Keratinocyte (primary cell): ENCODE data around the gene GPC3. TPM values are rescaled to one million over a fixed set of nuclear protein-coding genes. Genes with fewer than 3 reads are reported as not detected.

ENCODE experiments used
- DNase-seq: peaks from one replicate; pipeline ENCODE4 v3.0.0-alpha.2; 2011; ENCODE audit warnings: low read depth, missing footprints, low spot score
- FAIRE-seq: peaks from 2 replicates; lab custom pipeline; 2011; peaks lifted over from hg19 to GRCh38; lab: Jason Lieb, UNC
- H2AFZ ChIP-seq: 2 replicates; pipeline ENCODE4 v1.6.0; 2012; ENCODE audit warnings: low read length, control low read depth, inconsistent platforms; ENCODE audit not compliant: control insufficient read depth
- H3K27ac ChIP-seq: 2 replicates; pipeline ENCODE4 v1.5.1; 2011; ENCODE audit warnings: low read length; ENCODE audit not compliant: control insufficient read depth, insufficient read depth
- H3K27me3 ChIP-seq: 3 replicates; pipeline ENCODE4 v1.6.0; 2011; ENCODE audit warnings: low read length; ENCODE audit not compliant: control insufficient read depth, insufficient read depth; ENCODE audit errors: extremely low read depth
- H3K36me3 ChIP-seq, 2 experiments: 2 replicates in 1 of 2; 3 replicates in 1 of 2; pipeline ENCODE4 v1.5.1; 2011; ENCODE audit warnings: low read length in 2 of 2, mild to moderate bottlenecking in 1 of 2; ENCODE audit not compliant: control insufficient read depth in 2 of 2, insufficient read depth in 2 of 2; ENCODE audit errors: extremely low read depth in 1 of 2
- H3K4me1 ChIP-seq: 3 replicates; pipeline ENCODE4 v1.5.1; 2011; ENCODE audit warnings: low read length; ENCODE audit not compliant: control insufficient read depth, insufficient read depth; ENCODE audit errors: extremely low read depth
- H3K4me2 ChIP-seq: 3 replicates; pipeline ENCODE4 v1.6.0; 2011; ENCODE audit warnings: low read depth, low read length; ENCODE audit not compliant: control insufficient read depth, insufficient read depth; ENCODE audit errors: extremely low read depth
- H3K4me3 ChIP-seq, 3 experiments: fragments of 200-600 bp in 1 of 3; sonication (generic) in 1 of 3; 2 replicates in 2 of 3; 3 replicates in 1 of 3; pipeline ENCODE4 v1.5.1; 2011 to 2016; ENCODE audit warnings: low read length in 3 of 3, mild to moderate bottlenecking in 3 of 3, control low read depth in 2 of 3, inconsistent platforms in 1 of 3, low read depth in 1 of 3, mixed read lengths in 1 of 3, mixed run types in 1 of 3, moderate library complexity in 1 of 3; ENCODE audit not compliant: control insufficient read depth in 2 of 3, insufficient read depth in 2 of 3; ENCODE audit errors: extremely low read depth in 1 of 3
- H3K79me2 ChIP-seq: 2 replicates; pipeline ENCODE4 v1.6.0; 2012; ENCODE audit warnings: low read length; ENCODE audit not compliant: control insufficient read depth, insufficient read depth
- H3K9ac ChIP-seq: 3 replicates; pipeline ENCODE4 v1.6.0; 2011; ENCODE audit warnings: low read length; ENCODE audit not compliant: control insufficient read depth, insufficient read depth; ENCODE audit errors: extremely low read depth
- H3K9me1 ChIP-seq: 3 replicates; pipeline ENCODE4 v1.6.0; 2011; ENCODE audit warnings: low read length; ENCODE audit not compliant: control insufficient read depth, insufficient read depth; ENCODE audit errors: extremely low read depth
- H3K9me3 ChIP-seq: 2 replicates; pipeline ENCODE4 v1.5.1; 2012; ENCODE audit warnings: low read depth, low read length; ENCODE audit not compliant: control insufficient read depth
- H4K20me1 ChIP-seq: 3 replicates; pipeline ENCODE4 v1.6.0; 2011; ENCODE audit warnings: low read length; ENCODE audit not compliant: control insufficient read depth, insufficient read depth; ENCODE audit errors: extremely low read depth
- EZH2 ChIP-seq: IDR thresholded peaks from one replicate; pipeline ENCODE4 v1.6.1; 2012; ENCODE audit warnings: inconsistent platforms, mild to moderate bottlenecking, low read length, moderate library complexity
- dilution Hi-C: fragments of 300-500 bp; cut with MboI; formaldehyde crosslinking; loops from one replicate; pipeline ENCODE4 v1.7.0; 2020; ENCODE audit warnings: low sequenced_read_pairs; ENCODE audit not compliant: extremely low pct_ligation_motif_present
- polyA plus RNA-seq, 5 experiments: library from polyadenylated mRNA; depleted of rRNA in 3 of 5; stranded (reverse) in 3 of 5; stranded (forward) in 1 of 5; unstranded in 1 of 5; fragments of >200 nt; gene quantifications; 1 replicate in 1 of 5; 2 replicates in 3 of 5; 3 replicates in 1 of 5; pipeline versions ENCODE4 v1.2.1 to v1.2.3, GENCODE V29; 2011 to 2012; ENCODE audit warnings: missing spikeins in 2 of 5, low read depth in 1 of 5, low replicate concordance in 1 of 5
- TF ChIP-seq, protein P1 (sequence below), 3 experiments: IDR thresholded peaks in 1 of 3; conservative IDR thresholded peaks in 1 of 3; optimal IDR thresholded peaks in 1 of 3; 2 replicates in 2 of 3; 3 replicates in 1 of 3; pipeline versions ENCODE3 to v1.5.1; 2011; ENCODE audit warnings: low read length in 3 of 3, mild to moderate bottlenecking in 3 of 3, moderate library complexity in 2 of 3, control low read depth in 1 of 3, inconsistent platforms in 1 of 3; ENCODE audit not compliant: insufficient read depth in 2 of 3; ENCODE audit errors: extremely low read depth in 1 of 3

The GPC3 gene
- polyA plus RNA-seq, 1 donor (not counting 4 experiments of a cell fraction or from before 2014, with no cell fraction given) = 0.03 TPM

DNA sequence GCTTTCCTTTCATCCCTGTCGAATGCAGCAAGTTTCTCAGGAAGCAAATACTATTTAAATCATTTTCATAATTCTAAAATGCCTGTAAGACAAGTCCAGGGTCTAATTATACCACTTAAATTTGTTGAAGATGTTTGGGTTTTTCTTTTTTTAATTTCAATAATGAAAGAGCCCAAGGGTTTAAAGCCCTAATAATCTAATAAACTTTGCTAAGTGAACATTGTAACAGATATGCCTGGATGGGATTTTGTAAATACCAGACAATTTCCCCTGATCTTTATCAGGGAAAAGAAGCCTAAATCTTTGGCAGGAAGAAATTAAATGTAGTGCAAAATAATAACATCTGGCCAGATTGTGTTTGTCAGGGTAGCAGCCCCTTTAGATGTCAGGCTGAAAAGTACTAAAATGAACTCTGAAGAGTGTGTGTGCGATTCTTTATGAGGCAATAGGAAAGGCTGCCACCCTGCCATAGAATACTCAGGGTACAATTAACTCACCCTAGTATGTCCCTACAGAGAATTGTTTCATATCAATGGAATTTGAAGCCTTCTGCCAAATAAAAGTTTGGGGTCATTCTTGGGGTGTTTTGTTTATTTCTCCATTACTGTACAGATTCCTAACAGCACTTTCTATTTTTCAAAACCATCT is 45.6 kb downstream of the GPC3 start:
- FAIRE-seq = no peak
- Histone ChIP-seq H3K9ac (no peak overlapping the region), H3K27ac (no peak overlapping the region), H3K9me1 (no peaks in the 10 kb centered on the region), H3K4me2 (no peak overlapping the region), H3K36me3 (no peaks in the 10 kb centered on the region), H2AFZ (no peak overlapping the region), H3K9me3 (no peaks in the 10 kb centered on the region), H4K20me1 (no peaks in the 10 kb centered on the region), H3K4me1 (no peaks in the 10 kb centered on the region), H3K4me3 (no peak overlapping the region), H3K27me3 (no peaks in the 10 kb centered on the region), H3K79me2 (no peaks in the 10 kb centered on the region)
- dilution Hi-C loops = no loop called here
- no peak for DNase-seq
- no peak for TF ChIP-seq EZH2
- TF ChIP-seq, protein P1, sequence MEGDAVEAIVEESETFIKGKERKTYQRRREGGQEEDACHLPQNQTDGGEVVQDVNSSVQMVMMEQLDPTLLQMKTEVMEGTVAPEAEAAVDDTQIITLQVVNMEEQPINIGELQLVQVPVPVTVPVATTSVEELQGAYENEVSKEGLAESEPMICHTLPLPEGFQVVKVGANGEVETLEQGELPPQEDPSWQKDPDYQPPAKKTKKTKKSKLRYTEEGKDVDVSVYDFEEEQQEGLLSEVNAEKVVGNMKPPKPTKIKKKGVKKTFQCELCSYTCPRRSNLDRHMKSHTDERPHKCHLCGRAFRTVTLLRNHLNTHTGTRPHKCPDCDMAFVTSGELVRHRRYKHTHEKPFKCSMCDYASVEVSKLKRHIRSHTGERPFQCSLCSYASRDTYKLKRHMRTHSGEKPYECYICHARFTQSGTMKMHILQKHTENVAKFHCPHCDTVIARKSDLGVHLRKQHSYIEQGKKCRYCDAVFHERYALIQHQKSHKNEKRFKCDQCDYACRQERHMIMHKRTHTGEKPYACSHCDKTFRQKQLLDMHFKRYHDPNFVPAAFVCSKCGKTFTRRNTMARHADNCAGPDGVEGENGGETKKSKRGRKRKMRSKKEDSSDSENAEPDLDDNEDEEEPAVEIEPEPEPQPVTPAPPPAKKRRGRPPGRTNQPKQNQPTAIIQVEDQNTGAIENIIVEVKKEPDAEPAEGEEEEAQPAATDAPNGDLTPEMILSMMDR (optimal IDR thresholded peaks at IDR 0.05 in 1 of 3, IDR thresholded peaks at IDR 0.05 in 1 of 3, conservative IDR thresholded peaks at IDR 0.05 in 1 of 3; ENCODE audit: extremely low read depth in 1 of 3, insufficient read depth in 2 of 3, low read length in 3 of 3) = no peak

DNA sequence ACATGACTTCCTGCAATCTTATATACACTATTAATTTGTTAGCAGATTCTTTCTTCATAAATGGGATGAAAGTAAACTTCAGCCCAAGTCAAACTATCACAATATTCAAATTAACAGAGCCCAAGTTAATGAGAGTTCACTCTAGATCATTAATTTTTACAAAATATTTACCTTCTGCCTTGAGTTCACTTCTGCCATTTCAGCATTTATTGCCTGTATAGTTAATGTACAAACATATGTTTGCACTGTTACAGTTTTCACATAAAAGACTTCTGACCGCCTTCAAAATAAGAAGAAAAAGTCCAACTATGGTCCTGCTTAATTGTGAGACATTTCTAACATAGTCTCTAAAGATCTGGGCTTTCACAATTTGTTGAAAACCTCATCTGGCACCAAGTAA is 46.9 kb downstream of the GPC3 start:
- dilution Hi-C loops = no loop called here
- no peak overlapping the region for H3K9ac ChIP-seq
- no peaks in the 10 kb centered on the region for H3K9me3 ChIP-seq
- H3K79me2 ChIP-seq = no peaks in the 10 kb centered on the region
- H2AFZ ChIP-seq = no peak overlapping the region
- H3K36me3 ChIP-seq = no peaks in the 10 kb centered on the region
- H3K27ac ChIP-seq = no peak overlapping the region
- no peak for DNase-seq
- no peak for TF ChIP-seq EZH2
- TF ChIP-seq, protein P1 (optimal IDR thresholded peaks at IDR 0.05 in 1 of 3, IDR thresholded peaks at IDR 0.05 in 1 of 3, conservative IDR thresholded peaks at IDR 0.05 in 1 of 3; ENCODE audit: extremely low read depth in 1 of 3, insufficient read depth in 2 of 3, low read length in 3 of 3) = no peak
- H3K4me3 ChIP-seq = no peak overlapping the region
- no peak for FAIRE-seq
- no peaks in the 10 kb centered on the region for H3K4me1 ChIP-seq
- H4K20me1 ChIP-seq = no peaks in the 10 kb centered on the region
- no peaks in the 10 kb centered on the region for H3K27me3 ChIP-seq
- H3K4me2 ChIP-seq = no peak overlapping the region
- no peaks in the 10 kb centered on the region for H3K9me1 ChIP-seq
